ENCODE data around the gene OSTM1.
"Not testable (repeated sequence)": the region's sequence is repeated elsewhere in the genome, so short reads cannot be mapped to it uniquely, and the experiment has no call there.

OSTM1 gene

DNA sequence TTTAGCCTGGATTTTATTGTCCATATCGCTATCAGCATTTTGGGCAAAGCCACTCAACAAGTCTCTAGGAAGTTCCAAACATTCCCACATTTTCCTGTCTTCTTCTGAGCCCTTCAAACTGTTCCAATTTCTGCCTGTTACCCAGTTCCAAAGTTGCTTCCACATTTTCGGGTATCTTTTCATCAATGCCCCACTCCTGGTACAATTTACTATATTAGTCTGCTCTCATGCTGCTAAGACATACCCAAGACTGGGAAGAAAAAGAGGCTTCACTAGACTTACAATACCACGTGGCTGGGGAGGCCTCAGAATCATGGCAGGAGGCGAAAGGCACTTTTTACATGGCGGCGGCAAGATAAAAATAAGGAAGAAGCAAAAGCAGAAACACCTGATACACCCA lies 58.3 kb downstream of the OSTM1 start:
- DNase-seq = not testable (repeated sequence)

DNA sequence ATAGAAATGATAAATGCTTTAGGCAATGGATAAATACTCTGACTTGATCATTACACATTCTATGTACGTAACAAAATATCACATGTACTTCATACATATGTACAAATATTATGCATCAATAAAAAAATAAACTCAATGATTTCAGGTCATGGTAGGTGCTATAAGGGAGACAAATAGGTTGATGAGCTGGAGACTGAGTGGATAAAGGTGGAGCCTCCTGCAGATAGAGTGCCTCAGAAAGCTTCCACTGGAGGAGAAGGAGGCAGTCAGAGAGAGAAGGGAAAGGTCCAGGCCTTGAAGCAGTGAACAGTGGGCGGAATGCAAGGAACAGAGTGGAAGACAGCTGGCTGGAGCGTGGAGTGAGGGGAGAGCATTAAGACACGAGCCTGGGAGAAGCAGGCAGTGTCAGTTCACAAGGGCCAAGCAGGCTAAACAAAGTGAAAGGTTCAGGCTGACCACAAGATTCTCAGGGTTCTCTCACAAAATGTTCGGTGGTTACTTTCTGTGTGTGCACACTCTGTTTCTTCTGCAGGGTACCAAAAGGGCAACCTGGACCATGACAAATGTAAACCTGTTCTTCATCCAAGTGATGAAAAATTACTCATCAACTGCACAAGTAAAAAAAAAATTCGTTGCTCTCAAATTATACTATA lies 60.6 kb downstream of the OSTM1 start:
- no peak for DNase-seq

DNA sequence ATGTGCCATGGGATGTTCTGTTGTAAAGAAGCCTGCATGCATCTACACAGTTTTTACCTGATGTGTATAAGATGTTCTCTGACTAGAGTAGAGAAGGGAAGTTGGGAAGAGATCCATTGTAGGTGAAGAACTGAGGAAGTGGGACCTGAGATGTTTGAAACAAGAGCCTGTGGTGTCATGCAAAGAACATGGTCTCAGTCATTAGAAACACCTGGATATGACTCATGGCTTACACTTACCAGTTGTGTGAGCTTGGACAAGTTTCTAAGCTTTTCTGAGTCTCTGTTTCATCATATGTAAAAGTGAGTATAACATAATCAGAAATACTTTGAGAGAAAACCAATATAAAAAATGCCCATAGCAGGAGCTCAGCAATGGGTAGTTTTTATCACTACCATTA lies 64.6 kb downstream of the OSTM1 start:
- DNase-seq = no peak

DNA sequence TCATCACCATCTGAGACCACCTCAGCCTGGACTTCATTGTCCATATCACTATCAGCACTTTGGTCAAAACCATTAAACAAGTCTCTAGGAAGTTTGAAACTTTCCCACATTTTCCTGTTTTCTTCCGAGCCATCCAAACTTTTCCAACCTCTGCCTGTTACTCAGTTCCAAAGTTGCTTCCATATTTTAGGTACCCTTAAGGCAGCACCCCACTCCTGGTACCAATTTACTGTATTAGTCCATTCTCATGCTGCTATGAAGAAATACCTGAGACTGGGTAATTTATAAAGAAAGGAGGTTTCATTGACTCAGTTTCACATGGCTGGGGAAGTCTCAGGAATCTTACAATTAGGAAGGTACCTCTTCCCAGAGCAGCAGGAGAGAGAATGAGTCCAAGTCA lies 65.3 kb downstream of the OSTM1 start:
- not testable (repeated sequence) for DNase-seq

DNA sequence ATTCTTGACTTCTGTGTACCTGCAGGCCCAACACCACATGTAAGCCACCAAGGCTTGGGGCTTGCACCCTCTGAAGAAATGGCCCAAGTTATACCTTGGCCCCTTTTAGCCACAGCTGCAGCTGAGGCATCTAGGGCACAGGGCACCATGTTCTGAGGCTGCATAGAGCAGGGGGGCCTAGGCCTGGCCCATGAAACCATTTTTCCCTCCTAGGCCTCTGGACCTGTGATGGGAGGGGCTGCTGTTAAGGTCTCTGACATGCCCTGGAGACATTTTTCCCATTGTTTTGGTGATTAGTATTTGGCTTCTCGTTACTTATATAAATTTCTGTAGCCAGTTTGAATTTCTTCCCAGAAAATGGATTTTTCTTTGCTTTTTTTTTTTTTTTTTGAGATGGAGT lies 66.2 kb downstream of the OSTM1 start:
- no peak for DNase-seq

DNA sequence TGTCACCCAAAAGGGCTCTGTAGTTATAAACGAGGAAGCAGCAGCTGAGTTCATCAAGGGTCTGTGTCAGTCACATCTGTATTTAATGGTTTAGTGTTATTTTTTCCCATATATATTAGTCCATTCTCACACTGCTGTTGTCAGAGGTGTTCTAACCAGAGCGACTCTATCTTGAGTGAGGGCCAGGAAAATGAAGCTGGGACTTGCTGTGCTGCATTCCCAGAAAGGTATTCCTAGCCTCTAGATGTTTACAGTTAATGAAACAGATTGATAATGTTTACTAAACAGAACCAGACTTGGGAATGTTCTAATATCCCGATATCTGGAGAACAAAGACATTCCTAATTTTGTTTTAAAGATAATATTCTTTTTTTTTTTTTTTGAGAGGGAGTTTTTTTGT lies 68.6 kb downstream of the OSTM1 start:
- no peak for DNase-seq

DNA sequence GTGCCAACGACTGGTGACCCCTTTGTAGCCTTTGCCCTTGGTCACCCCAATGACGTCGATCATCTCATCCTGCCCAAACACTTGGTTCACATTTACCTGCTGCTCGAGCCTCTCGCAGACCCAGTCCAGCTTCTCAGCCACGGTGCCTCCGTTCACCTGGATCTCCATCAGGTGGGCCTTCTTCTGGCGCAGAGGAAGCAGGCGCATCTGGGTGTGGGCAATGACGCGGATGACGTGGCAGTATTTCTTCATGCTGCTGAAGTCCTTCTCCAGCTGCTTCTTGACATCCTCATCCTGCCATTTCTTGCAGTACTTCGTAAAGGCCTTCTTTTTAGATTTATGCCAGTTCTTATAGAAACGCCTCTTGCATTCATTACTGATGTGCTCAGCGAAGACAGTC lies 69.7 kb downstream of the OSTM1 start:
- DNase-seq = no peak

DNA sequence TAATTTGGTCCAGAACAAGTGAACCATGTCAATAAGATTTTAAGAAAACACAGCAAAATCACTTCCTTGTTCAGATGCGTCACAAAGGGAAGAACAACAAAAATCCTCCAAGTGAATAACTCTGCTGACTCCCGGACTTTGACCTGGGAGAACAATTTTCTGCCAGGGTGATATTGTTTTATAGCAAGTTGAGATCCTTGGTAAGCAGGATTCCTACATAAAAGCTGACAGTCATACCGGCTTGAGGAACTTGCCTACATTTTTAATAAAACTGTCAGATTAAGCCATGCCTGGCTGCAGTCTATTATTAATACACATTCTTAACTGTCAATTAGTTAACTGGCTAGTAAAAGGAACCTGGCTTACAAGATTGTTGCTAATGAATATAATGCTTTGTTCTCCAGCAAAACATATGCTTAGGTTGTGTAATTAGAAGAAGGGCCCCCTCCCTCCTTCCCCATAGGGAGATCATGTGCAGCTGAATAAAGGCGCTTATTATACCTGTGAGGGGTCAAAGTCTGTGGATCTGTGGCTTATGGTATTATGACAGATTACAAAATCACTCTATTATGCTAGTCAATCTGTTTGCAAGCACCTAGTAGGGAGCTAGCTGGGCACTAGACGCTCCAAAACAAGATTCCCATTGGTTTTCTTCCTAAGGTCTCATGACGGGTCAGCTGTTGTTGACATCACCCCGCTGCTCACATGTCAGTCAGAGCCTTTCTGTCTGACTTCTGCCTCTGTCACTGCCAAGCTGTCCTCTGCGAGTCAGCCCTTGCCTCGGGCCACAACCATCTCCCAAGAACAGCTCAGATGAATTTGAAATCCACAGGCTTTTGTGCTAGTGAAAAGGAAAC lies 71.9 kb downstream of the OSTM1 start:
- DNase-seq = no peak

DNA sequence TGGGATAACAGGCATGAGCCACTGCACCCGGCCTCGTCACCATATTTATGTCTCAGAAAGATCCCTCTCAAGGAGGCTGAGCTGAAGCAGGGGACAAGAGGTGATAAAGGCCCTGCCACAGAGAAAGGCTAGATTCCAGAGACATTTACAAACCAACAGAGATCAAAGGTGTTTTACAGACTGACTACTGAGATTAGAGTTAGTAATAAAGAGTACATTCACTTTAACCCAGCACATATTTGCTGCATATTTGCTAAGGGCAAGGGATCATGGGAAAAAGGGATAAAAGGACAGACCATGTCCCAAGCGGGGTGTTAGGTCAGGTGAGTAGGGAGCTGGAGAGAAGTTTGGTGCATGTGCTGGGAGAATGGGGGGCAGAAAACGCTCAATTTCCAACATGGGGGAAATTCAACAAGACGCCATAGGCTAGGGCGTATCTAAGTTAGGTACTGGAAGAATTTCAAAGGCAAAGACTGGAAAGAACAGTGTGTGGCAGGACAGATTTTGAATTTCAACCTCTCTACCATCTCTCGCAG lies 72.8 kb downstream of the OSTM1 start:
- no peak for DNase-seq

DNA sequence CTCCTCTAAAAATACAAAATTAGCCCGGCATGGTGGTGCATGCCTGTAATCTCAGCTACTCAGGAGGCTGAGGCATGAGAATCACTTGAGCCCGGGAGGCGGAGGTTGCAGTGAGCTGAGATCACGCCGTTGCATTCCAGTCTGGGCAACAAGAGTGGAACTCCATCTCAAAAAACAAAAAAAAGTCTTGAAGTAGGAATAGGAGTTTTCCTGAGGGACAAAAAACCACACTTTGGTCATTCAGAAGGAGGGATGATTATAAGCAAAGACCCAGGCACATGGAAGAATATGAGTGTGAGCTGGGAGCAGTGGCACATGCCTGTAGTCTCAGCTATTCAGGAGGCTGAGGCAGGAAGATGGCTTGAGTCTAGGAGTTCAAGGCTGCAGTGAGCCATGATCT lies 74.3 kb downstream of the OSTM1 start:
- DNase-seq = not testable (repeated sequence)

DNA sequence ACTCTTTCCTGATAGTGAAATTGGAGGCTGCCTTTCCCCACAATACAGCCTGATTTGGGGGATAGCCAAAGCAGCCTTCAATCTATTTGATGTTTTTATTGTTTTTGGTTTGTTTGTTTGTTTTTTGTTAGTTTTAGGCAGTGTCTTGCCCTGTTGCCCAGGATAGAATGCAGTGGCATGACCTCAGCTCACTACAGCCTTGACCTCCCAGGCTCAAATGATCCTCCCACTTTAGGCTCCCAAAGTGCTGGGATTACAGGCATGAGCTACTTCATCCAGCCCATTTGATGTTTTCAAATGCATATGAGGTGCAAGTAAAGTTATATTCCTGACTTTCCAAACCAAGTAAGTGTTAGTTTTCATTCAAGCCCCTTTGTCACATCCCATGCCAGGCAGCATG lies 75.2 kb downstream of the OSTM1 start:
- DNase-seq = no peak

DNA sequence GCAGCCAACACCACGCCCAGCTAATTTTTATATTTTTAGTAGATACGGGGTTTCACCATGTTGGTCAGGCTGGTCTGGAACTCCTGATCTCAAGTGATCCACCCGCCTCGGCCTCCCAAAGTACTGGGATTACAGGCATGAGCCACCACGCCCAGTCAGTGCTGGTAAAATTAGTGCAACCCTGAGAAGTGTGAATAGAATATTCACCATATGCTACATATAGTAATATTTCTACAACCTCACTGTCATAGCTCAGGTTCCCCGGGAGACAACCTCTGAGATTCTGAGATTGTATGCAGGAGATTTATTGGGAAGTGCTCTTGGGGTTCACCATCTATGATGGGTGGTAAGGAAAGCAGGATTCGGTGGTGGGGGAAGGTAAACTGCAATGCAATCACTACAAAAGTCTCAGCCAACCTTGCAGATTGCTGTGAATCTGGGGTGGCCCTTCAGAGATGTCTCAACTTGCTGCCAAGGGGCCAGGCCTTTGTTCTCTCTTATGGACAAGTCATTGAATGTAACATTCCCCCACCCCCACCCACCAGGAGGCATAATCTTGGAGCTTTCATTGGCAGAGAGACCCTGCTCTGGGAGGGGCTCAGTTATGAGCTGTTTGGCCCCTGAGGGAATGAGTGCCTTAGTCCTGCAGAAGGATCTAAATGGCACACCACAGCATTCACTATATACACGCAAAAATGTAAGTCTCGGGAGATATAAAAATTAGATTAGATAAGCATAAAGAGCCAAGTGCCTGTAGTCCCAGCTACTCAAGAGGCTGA lies 82.6 kb downstream of the OSTM1 start:
- DNase-seq = no peak

Data from effector CD8-positive, alpha-beta T cell (primary cell).